ENCODE data around the gene ACTN1. TPM values are rescaled to one million over a fixed set of nuclear protein-coding genes. Genes with fewer than 3 reads are reported as not detected.

The ACTN1 gene
- total RNA-seq, 1 donor from 2014 or later, result 802 TPM

DNA sequence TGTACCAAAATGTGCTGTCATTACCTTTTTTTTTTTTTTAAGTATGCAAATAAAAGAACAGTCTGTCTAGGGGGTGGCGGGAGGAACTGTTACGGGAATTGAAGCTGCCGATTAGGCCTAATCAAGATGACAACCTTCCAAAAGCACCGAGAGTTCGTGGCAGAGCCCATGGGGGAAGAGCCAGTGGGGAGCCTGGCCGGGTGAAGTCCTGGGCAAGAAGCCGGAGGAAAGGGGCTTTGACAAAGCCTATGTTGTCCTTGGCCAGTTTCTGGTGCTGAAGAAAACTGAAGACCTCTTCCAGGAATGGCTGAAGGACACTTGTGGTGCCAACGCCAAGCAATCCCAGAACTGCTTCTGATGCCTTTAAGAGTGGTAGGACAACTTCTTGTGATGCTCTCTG, 42.6 kb downstream of the ACTN1 start:
- DNase-seq (ENCODE audit: low read depth), result no peak

DNA sequence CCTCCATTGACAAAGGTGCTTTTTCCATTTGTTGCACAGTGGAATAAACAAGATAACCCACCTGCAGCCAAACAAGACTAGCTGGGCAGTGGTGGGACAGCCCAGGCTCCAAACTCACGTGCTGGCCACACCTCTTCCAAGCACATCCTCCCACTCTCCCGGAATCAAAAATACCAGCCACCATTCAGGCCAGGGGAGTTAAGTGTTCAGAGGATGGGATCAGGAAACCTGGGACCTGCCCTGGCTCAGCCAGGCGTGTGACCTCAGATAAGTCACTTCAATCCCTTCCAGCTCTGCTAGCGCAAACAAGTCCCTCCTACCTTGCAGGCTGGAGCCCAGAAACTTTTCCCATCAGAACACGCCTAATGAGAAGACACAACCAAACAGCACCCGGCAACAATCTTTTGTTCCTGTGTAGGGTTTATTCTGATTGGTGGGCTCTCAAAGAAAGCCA, 43.3 kb downstream of the ACTN1 start:
- DNase-seq (ENCODE audit: low read depth), result peak; percentile 51

DNA sequence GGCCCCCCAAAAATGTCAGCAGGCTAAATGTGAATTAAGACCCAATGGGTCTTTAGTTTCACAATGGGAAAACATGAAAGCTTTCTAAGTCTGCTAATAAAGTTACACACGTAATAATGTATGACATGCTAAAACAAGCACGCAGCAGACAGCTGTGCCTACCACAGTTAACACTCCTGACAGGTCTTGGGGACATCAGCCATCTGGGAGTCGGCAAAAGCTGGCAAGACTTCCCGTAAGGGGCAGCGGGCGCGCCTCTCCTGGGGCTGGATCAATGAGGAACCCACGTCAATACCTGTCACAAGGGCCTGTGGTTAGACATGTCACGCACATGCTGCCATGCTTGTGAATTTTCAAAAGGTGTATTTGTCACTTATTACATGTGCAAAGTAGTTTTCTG, 45.0 kb downstream of the ACTN1 start:
- DNase-seq (ENCODE audit: low read depth), result no peak

DNA sequence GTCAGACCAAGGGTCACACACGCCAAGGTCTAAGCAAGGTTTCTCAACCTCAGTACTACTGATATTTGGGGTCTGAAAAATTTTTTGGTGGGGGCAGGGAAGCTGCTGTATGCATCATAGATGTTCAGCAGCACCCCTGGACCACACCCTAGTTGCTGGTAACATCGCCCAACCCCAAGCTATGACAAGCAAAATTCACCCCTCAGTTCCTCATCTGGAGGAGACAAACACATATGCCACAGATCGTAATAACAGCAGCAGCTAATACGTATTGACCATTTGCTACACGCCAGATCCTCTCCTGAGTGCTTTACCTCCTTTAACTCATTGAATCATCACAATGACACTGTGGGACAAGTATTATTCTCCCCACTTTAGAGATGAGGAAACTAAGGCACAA, 46.4 kb downstream of the ACTN1 start:
- DNase-seq (ENCODE audit: low read depth), result no peak

DNA sequence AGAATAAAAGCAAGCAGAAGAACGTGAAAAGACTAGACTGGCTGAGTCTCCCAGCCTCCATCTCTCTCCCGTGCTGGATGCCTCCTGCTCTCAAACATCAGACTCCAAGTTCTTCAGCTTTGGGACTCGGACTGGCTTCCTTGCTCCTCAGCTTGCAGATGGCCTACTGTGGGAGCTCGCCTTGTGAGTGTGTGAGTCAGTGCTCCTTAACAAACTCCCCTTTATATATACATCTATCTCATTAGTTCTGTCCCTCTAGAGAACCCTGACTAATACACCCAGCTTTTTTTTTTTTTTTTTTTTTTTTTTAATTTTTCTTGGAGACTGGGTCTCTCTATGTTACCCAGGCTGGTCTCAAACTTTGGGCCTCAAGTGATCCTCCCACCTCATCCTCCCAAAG, 46.9 kb downstream of the ACTN1 start:
- no peak for DNase-seq (ENCODE audit: low read depth)

DNA sequence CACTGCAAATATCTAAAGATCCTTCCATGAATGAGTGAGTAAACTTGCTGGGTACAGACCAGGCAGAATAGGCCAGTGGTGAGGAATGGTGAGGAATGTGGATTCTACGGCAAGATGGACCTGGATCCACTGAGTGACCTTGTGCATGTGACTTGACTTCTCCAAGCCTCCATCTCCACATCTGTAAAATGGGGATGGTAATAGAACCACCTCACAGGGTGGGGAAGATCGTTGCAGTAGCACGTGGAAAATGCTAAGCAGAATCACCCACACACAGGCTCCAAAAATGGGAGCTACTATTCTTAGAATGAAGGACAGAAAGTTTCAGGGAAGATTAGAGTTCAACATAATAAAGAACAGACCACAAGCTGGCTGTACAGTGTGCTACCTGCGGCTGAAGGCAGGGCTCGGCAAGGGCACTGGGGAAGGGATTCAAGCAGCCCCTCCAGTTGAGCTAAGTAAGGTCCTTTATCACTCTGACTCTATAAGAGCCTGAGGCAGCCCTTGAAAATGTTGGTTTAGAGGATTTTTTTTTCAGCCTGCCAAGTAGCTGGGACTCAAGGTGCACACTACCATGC, 47.5 kb downstream of the ACTN1 start:
- no peak for DNase-seq (ENCODE audit: low read depth)

DNA sequence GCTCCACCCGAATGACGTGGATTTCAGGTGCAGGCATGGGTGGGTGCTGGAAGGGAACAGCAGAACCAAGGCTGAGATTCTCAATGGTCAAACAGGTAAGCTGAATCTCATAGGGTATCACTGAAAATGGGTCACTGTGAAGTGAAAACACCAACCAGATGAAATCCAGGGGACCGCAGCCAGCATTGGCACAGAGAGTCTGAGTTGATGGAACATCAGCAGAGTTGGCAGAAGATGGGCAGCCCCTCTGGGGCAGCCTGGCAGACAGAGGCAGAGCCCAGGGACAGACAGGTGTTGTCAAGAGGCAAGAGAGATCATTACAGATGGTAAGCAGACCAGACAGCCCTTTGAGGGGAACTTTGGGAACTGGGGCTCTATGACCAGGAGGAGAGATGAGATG, 48.0 kb downstream of the ACTN1 start:
- no peak for DNase-seq (ENCODE audit: low read depth)

DNA sequence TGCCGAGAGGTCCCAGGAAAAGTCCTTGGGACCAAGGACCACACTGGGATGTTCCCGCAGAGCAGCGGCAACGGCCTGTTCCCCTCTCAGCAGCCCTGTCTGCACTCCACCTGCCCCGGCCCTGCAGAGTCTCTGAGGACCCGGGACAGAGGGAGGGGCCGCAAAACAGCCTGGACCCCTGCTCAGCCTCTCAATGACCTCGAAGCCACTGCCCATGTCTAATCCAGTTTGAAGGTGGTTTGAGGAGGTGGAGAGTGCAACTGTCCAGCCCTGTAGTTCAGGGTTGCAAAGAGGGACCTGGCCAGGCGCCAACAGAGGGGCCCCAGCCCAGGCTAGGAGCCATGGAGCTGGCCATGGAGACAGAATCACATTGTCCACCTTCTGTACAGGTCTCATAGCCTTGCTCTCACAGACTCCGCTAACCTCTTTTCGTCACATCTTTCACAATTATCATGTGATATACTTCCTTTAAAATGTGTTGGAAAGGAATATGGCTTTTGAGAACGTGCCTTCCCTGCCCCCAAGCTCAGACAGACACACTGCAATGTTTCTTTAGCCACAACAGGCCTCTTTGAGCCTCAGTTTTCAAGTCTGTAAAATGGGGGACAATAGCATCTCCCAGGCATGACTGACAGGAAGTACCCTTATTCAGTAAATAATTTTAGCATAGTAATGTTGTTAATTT, 49.3 kb downstream of the ACTN1 start:
- DNase-seq (ENCODE audit: low read depth), result no peak

DNA sequence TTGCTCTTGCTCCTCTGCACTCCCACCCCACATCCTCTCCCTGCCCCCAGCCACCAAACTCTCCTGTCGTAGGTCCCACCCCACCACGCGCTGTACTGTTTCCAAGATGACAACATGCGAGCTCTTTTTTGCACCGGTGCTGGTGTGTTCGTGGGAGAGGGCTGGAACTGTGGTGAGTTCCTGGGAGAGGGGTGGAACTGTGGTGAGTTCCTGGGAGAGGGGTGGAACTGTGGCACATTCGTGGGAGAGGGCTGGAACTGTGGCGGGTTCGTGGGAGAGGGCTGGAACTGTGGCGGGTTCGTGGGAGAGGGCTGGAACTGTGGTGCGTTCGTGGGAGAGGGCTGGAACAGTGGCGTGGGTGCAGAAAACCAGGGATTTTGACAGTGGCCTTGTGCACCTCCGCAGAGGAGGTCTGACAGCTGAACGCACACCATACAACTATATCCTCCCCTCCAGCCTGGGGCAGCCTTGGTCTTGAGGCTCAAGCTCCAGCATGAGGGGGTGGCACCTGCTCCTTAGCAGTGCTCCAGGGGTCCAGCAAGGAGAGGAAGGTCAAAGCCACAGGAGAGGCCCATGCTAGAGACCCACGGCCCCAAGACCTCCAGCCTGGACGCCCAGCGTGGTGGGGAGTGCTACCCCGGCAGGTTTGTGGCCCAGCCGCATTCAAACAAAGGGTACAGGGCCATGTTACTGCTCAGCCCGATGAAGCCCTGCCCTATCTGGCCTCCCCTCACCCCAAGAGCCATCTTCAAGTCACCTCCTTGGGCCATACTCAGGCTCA, 50.1 kb downstream of the ACTN1 start:
- DNase-seq (ENCODE audit: low read depth), result no peak

DNA sequence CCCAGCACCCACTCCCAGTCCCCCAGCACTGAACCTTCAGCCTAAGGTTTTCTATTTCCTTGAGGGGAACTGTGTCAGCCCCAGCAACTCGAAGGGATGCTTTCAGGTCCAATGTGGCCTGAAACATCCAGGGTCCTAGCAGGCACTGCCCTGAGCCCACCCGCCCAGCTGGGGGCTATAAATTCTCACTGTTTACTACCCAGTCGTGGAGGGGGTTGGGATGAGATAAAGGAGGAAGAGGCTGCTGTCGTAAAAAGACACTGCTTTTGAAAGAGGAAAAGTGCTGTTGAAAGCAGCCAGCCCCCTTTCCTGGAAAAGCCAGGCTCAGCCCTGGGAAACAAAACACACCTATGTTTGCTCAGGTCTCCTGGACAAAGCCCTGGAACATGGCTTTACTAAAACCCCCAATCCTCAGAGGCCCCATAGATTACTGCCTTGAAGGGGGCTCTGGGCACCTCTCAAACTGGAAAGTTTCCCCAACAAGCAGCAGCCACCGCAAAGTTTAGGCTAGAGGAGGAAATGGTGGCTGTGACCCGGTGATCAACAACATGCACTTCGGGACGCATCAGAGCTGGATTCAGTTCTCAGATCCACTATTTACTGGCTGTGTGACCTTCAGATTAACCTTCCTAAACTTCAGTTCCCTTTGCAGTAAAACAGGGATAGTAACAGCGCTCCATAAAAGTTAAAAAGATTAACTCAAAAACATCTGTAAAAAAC, 51.0 kb downstream of the ACTN1 start:
- no peak for DNase-seq (ENCODE audit: low read depth)

DNA sequence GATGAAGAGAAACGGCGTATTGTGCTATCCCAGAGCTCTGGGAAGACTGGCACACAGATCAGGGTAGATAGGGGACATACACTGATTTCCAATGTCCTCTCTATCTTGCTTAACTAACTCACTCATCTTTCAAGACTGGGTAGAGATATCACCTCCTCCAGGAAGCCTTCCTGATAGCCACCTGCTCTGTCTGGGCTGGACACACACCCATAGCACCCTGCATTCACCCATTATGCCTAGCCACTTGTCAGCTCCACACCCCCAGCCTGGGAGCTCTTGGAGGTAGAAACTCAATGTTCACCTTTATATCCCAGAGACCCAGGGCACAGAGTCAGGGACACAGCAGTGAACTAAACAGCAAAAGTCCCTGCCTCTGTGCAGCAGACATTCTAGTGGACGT, 52.0 kb downstream of the ACTN1 start:
- no peak for DNase-seq (ENCODE audit: low read depth)

DNA sequence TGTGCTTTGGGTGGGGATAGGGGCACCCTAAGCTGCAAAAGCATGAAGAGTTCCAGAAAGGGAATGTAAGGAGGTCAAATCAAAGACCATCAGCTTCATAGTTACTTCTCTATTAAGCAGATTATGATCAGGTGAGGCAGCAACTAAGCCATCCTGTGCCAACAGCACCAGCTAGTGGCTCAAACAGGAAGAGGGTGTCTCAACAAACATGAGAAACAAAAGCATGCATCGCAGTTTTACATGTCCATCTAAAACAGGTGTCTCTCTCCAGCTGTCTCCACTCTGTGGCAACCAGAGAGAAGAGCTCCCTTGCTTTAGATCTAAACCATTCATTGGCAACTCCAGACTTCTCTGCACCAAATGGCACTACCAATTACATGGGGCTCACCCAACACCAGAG, 52.9 kb downstream of the ACTN1 start:
- DNase-seq (ENCODE audit: low read depth), result no peak

DNA sequence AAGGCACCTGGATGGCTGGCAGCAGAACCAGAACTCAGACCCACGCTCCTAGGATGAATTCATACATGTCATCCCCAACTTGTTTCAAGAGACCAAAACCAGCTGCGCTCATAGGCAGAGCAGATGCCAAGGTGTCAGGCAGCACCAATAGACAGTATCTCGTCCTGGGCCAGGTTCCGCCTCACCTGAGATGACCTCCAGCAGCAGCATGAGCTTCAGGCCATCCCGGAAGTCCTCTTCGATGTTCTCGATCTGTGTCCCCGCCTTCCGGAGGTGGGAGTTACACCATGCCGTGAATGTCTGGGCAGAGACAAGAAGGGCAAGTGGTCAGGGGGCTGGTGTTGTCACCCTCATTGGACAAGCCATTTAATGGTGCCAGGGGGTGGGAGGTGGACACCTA, 53.7 kb downstream of the ACTN1 start:
- no peak for DNase-seq (ENCODE audit: low read depth)

DNA sequence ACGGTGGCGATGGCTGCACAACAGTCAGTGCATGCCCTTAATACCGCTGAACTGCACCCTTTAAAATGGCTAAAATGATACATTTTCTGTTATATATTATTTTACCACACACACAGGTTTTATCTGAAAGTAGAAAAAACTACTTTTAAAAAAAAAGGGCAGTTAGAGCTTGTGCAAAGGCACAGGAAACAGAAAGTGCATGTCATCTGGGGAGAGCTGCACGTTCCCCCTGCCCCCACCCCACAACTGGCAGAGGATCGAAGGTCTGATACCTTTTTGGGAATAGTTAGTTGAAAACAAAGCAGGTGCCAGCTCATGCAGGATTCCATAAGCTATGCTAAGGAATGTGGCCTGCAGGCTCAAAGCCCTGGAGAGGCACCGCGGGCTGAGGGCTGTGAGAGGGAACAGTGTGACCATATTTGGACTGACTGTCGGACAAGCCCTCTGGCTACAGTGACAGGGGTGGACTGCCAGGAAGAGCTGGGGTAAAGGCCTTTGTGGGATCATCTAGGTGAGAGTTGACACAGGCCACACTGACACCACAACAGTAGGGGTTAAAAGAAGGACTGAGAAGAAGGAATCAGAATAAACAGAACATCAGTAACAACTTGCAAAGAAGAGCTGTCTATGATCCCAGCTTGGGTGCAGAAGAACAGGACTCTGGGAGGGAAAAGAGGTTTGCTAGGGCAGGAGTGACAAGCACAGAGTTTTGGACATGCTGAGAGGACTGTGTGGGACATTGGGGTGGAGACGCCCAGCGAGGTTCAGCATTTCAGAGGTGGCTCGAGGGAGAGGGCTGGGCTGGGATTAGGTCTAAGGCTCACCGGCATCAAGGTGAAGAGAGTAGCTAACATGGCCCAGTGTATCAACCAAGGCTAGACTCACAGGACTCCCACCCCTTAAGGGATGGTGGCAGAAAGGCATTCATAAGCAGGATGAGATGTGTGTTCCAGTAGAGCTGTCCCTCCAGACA, 54.6 kb downstream of the ACTN1 start:
- peak; percentile 36 for DNase-seq (ENCODE audit: low read depth)

DNA sequence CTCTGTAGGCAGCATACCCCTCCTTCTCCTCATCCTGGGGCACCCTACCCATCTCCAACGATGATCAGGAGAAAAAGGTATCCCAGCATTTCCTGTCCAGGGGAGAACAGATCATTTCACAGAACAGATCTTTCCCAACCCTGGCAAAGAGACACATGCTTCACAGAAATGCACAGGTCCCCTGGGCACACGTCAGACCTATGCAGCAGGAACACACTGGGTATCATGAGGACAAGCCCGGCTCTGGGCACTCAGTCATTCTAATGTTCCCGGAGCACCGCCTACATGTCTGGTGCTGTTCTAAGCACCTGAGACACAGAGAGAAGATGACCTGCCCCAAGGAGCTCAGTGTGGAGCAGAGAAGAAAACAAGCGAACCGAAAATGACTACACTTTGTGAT, 56.2 kb downstream of the ACTN1 start:
- DNase-seq (ENCODE audit: low read depth), result no peak

DNA sequence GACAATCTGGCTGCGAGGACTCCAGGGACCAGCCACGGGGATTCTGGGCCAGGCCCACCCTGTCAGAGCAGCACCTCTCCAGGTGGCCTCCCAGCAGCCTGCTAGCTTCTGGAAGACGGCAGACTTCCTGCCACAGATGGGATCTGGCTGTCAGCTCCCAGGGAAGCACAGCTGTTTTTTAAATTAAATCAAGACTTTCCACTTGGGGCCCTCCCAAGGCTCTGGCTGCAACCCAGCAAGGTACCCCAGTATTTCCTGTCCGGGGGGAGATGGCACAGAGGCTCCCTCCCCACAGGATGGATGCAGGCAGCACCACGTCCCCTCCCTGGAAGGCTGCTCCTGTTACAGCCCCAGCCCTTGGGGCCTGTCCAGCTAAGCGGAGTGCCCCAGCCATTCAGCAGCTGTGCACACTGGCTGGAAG, 56.9 kb downstream of the ACTN1 start:
- DNase-seq (ENCODE audit: low read depth), result no peak

DNA sequence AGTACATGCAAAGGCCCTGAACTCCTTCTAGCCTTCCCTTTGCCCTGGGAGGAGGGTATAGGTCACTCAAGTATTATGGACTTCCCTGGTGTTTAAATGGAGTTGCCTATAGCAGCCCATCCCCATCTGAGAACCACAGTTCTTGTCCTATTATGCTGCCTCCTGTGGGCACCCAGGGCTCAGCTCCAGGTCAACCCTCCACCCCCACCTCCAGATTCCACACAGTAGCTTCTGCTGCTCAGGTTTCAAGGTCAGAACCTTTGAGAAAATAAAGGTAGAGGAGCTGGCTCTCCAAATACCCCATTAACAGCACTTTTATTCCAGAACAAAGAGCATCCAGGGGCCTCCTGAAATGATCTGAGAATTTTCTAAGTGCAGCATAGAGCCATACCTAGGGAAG, 57.4 kb downstream of the ACTN1 start:
- no peak for DNase-seq (ENCODE audit: low read depth)

DNA sequence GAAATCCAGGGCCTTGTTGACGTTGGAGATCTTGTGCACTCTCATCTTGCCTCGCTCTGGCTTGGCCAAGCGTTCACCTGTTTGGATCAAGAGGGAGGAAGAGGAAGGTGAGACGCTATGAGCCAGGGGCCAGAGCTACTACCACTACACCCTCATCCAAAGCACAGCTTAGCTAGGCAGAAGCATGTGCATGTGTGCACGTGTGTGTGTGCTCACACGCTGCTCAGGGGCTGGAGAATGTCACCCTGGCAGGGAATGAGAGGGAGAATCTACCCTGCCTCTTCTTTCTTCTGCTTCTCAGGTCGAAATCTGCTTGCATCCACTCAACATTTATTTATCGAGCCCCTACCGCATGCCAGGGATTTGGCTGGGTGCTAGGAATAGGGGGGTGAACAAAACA, 58.1 kb downstream of the ACTN1 start:
- DNase-seq (ENCODE audit: low read depth), result no peak

DNA sequence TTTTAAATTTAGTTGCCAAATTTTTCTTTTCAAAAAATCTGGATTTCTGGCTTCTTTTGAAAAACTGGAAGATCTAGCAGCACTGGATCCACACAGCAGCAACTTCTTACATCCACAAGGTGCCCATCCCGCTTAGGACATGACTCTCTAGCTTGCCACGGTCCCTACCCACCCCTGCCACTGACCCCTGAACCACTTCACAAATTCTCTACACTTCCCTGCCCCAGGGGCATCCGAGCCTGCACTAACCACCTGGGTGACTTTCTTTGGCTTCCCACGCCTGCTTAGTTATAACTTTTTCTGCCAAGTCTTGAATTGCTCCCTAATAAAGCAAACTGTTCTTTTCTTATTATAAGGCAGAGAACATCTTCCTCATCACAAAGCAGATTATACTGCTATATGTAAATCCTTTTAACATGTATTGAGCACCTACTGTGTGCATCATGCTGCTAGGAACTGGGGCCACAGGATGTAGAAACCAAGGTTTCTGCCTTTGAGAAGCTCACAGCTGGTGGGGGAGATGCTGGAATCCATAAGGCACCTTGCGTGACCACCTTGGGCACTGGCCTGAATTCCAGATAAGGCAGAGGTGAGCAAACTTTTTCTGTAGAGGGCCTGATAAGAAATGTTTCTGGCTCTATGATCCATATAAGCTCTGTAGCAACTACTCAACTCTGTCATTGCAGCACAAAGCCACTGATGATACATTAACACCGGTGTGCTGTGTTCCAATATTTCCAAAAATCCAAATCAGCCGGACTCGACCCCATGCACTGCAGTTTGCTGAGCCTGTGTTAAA, 59.8 kb downstream of the ACTN1 start:
- peak; percentile 51 for DNase-seq (ENCODE audit: low read depth)

DNA sequence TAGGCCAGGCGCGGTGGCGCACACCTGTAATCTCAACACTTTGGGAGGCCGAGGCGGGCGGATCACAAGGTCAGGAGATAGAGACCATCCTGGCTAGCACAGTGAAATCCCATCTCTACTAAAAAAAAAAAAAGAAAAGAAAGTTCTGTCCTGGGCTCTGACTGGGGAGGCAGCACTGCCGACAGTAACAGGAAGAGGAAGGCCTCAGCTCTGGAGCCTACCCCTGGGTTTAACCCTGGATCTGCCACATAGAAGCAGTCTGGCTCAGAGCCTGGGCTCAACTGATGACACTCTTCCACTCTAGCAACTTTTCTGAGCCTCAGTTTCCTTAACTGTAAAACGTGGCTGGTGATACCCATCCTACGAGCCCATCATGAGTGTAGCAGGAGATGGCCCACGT, 60.5 kb downstream of the ACTN1 start:
- no peak for DNase-seq (ENCODE audit: low read depth)
